Body of pancreas (tissue), 4 donors: ENCODE measurements around the gene FES. TPM values are rescaled to one million over a fixed set of nuclear protein-coding genes. Genes with fewer than 3 reads are reported as not detected.

Source experiments
- ATAC-seq: fragments of 150-250 bp; one replicate; pipeline ENCODE4 v1.9.1; 2016
- DNase-seq, 4 donors: peaks; one replicate each; pipeline ENCODE4 v3.0.0-alpha.2; 2019
- H3K27ac ChIP-seq, 4 donors: fragments of 200-600 bp; sonication (generic); 1 replicate in 3 of 4; 2 replicates in 1 of 4; pipeline versions ENCODE4 v1.5.1 to v1.6.1; 2016 to 2019; ENCODE audit warnings: mild to moderate bottlenecking in 1 of 4, mixed read lengths in 1 of 4, moderate library complexity in 1 of 4
- H3K27me3 ChIP-seq, 2 donors: fragments of 200-600 bp; sonication (generic); one replicate each; pipeline ENCODE4 v1.6.0; 2016; ENCODE audit warnings: mild to moderate bottlenecking in 1 of 2
- H3K36me3 ChIP-seq, 2 donors: fragments of 200-600 bp; sonication (generic); replicated peaks in 1 of 2; 2 replicates each; pipeline ENCODE4 v1.5.1; 2016; ENCODE audit warnings: low read depth in 2 of 2; ENCODE audit not compliant: insufficient read depth in 1 of 2
- H3K4me1 ChIP-seq: fragments of 200-600 bp; sonication (generic); one replicate; pipeline ENCODE4 v1.6.0; 2016
- H3K4me3 ChIP-seq, 2 donors: fragments of 200-600 bp; sonication (generic); 1 replicate in 1 of 2; 2 replicates in 1 of 2; pipeline ENCODE4 v1.5.1; 2016 to 2019
- H3K9me3 ChIP-seq, 3 donors: fragments of 200-600 bp; sonication (generic); 1 replicate in 2 of 3; 2 replicates in 1 of 3; pipeline ENCODE4 v1.5.1; 2016
- POLR2A ChIP-seq, 3 donors: fragments of 450-650 bp; IDR thresholded peaks; one replicate each; pipeline ENCODE4 v1.6.1; 2016; ENCODE audit warnings: antibody characterized with exemption in 3 of 3, mild to moderate bottlenecking in 2 of 3
- WGBS, 2 donors: methylation state at CpG; one replicate each; pipeline ENCODE4 v1.1.5; 2017; 5-methylcytosine and 5-hydroxymethylcytosine counted together
- intact Hi-C: fragments of 100-400 bp; cut with DNase I; formaldehyde crosslinking; loops from one replicate; pipeline ENCODE4 v1.15.1; 2023
- total RNA-seq, 2 donors: library from RNA; depleted of rRNA; stranded (reverse); fragments of >200 nt; gene quantifications; one replicate each; pipeline ENCODE4 v1.1.0, GENCODE V29; 2016
- TF ChIP-seq, protein P1 (sequence below), 7 experiments: fragments of 450-650 bp in 4 of 7; fragments of 200-600 bp in 3 of 7; sonication (generic) in 3 of 7; IDR thresholded peaks; one replicate each; pipeline ENCODE4 v1.5.1; 2016 to 2019; ENCODE audit warnings: antibody characterized with exemption in 7 of 7

Gene FES
- total RNA-seq, 2 donors from 2014 or later = 16.9 to 24.4 TPM

GRCh38 chr15:90931575-90931827, 47.2 kb downstream of the FES start:
- ATAC-seq = no peak
- intact Hi-C loops = no loop called here
- no peak for DNase-seq
- Histone ChIP-seq H3K4me1 (peaks cover 50% of the 10 kb centered on the region), H3K36me3 (no peaks in the 10 kb centered on the region), H3K9me3 (no peaks in the 10 kb centered on the region), H3K27ac (peak overlapping the region; percentile 79 to 98 (median 91)), H3K4me3 (peak overlapping the region in 1 of 2 donors; percentile 45), H3K27me3 (no peaks in the 10 kb centered on the region)
- TF ChIP-seq, protein P1, sequence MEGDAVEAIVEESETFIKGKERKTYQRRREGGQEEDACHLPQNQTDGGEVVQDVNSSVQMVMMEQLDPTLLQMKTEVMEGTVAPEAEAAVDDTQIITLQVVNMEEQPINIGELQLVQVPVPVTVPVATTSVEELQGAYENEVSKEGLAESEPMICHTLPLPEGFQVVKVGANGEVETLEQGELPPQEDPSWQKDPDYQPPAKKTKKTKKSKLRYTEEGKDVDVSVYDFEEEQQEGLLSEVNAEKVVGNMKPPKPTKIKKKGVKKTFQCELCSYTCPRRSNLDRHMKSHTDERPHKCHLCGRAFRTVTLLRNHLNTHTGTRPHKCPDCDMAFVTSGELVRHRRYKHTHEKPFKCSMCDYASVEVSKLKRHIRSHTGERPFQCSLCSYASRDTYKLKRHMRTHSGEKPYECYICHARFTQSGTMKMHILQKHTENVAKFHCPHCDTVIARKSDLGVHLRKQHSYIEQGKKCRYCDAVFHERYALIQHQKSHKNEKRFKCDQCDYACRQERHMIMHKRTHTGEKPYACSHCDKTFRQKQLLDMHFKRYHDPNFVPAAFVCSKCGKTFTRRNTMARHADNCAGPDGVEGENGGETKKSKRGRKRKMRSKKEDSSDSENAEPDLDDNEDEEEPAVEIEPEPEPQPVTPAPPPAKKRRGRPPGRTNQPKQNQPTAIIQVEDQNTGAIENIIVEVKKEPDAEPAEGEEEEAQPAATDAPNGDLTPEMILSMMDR (IDR thresholded peaks at IDR 0.05) = no peak
- 6 to 10% methylated on average over 6 of the region's 6 CpGs for WGBS, 2 donors

DNA sequence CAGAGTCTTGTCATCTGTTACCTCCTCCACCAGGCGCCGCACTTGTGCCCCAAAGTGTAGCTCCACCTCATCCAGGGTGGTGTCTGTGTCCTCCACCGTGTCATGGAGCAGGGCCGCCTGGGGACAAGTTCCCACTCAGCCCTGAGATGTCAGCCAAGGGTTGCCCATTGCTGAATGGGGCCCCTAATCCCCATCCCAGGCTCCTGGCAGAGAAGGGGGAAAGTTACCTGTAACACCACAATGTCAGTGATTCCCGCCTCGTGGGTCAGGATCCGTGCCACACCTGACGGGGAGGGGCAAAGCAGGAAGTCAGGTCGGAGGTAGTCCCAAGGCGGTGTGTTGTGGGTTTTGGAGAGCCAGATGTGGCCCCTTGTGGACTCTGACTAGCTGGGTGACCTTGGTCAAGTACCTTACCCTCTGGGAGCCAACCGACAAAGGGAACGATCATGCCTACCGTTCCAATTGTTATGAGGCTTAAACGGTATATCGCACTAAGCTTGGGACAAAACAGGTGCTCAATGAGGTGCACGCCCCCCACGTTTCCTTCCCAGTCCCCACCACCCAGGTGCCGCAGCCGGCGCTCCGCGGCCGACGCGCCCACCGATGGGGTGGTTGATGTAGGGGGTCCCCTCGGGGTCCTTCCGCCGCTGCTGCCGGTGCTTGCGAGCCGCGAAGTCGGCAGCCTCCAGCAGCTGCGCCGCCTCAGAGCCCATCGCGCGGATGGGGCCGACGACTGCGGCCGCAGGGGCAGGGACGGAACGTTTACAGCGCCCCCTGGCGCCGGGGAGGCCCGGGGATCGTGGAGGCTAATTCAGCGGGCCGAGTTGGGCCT, 47.7 kb downstream of the FES start, which contains the start of gene HDDC3:
Gene HDDC3, minus strand, starts transcription at position 722 of the 832 bp plus-strand sequence. Its CDS starts 9 bp downstream, at position 713.
- Histone ChIP-seq H3K27me3 (no peaks in the 10 kb centered on the region), H3K27ac (peak within 1 kb of the TSS; percentile 79 to 98 (median 91)), H3K4me3 (peak within 1 kb of the TSS; percentile 45 to 78), H3K4me1 (peaks cover 55% of the 10 kb centered on the region), H3K9me3 (no peaks in the 10 kb centered on the region), H3K36me3 (no peaks in the 10 kb centered on the region)
- ATAC-seq = peak; percentile 64
- 0% methylated on average over 6 to 52 of the region's 52 CpGs for WGBS, 2 donors
- peak; percentile 77 to 91 (median 91) for TF ChIP-seq POLR2A (IDR thresholded peaks at IDR 0.05)
- TF ChIP-seq, protein P1 (IDR thresholded peaks at IDR 0.05) = peak; percentile 91 to 97 (median 93)
- intact Hi-C loops = no loop called here
- DNase-seq = peak; percentile 91 to 94 (median 91)

DNA sequence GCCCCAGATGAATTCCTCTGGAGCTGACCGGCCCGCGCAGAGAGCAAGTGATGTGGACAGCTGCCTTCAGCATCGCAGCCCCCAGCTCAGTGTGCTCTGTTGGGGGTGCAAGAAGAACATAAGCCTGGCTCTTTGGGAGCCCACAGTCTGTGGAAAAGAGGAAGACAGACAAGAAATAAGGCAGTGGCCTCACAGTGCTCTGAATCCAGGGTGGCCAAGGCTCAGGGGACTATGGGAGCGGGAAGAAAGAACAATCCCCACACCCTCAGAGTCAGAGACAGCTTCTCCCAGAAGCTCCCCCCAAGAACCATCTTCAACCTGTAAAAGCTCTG, 48.3 kb downstream of the FES start:
- H3K4me1 ChIP-seq = peaks cover 56% of the 10 kb centered on the region
- H3K36me3 ChIP-seq = no peaks in the 10 kb centered on the region
- H3K4me3 ChIP-seq = no peak overlapping the region
- no peaks in the 10 kb centered on the region for H3K9me3 ChIP-seq
- no peaks in the 10 kb centered on the region for H3K27me3 ChIP-seq
- intact Hi-C loops = no loop called here
- no peak for TF ChIP-seq POLR2A (IDR thresholded peaks at IDR 0.05)
- TF ChIP-seq, protein P1 (IDR thresholded peaks at IDR 0.05) = no peak
- DNase-seq (no peak), ATAC-seq (no peak)
- WGBS, 2 donors = 16 to 44% methylated on average over 2 to 5 of the region's 5 CpGs
- H3K27ac ChIP-seq = peak overlapping the region in 3 of 4 donors; percentile 85 to 98 (median 97)

DNA sequence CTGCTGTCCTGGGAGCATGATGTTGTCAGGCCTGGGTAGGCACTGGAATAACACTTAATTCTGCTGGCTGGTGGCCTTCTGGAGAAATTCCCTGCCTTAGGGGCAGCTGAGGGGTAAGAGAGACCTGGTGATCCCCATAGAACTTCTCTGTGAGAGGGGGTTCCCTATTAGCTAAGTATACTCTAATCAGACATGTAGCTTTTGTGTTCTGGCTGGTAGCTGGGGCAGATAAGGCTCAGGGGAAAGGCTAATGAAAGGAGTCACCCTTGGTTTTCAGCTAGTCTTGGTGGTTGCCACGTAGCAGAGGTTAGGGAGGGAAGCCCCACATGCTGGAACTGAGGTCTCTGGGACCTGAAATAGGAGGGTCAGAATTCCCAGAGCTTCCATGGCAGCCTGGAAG, 49.0 kb downstream of the FES start:
- intact Hi-C loops = no loop called here
- ATAC-seq = no peak
- TF ChIP-seq, protein P1 (IDR thresholded peaks at IDR 0.05) = no peak
- TF ChIP-seq POLR2A (IDR thresholded peaks at IDR 0.05) = no peak
- Histone ChIP-seq H3K27ac (no peak overlapping the region), H3K9me3 (no peaks in the 10 kb centered on the region), H3K27me3 (no peaks in the 10 kb centered on the region), H3K4me1 (peaks cover 56% of the 10 kb centered on the region), H3K36me3 (peaks cover 0 to 2% of the 10 kb centered on the region in 2 donors), H3K4me3 (no peak overlapping the region)
- 39 to 40% methylated on average over 1 of the region's 1 CpG for WGBS, 2 donors
- DNase-seq = no peak
